ENCODE data around the gene PACSIN3. TPM values are rescaled to one million over a fixed set of nuclear protein-coding genes. Genes with fewer than 3 reads are reported as not detected.

Gene PACSIN3
- total and polyA plus RNA-seq, 2 of the 8 experiments (the other 6 are each of a cell fraction or from before 2014, with no cell fraction given) = 23.8 to 47.2 TPM

- no peak for TF ChIP-seq KDM1A (IDR thresholded peaks at IDR 0.05; ENCODE audit: borderline replicate concordance, low read length)
- TF ChIP-seq SRF (IDR thresholded peaks at IDR 0.05; ENCODE audit: low read depth, low read length) = no peak
- no peak for TF ChIP-seq SIX5 (IDR thresholded peaks at IDR 0.05; ENCODE audit: low read depth, low read length)
- no peak for TF ChIP-seq PHF8 (conservative IDR thresholded peaks at IDR 0.05; ENCODE audit: low read depth, low read length)
- TF ChIP-seq CHD1 (IDR thresholded peaks at IDR 0.05; ENCODE audit: low read depth, low read length) = no peak
- no peak for TF ChIP-seq HDAC6 (IDR thresholded peaks at IDR 0.05; ENCODE audit: low read depth, low read length)
- TF ChIP-seq BACH1 (IDR thresholded peaks at IDR 0.05; ENCODE audit: low read length) = no peak
- TF ChIP-seq NRF1 (IDR thresholded peaks at IDR 0.05; ENCODE audit: low read depth, low read length) = no peak
These were observed 55.7 kb downstream of the PACSIN3 start (continued) for GRCh38 chr11:47130543-47130942.

Small RNA genes within 50 kb of the gene (microRNA-seq; reads per million reads assigned to microRNA genes)
- gene MIR6745 (ENCODE audit: borderline microRNAs expressed in 2 of 2, borderline number of aligned reads in 2 of 2, borderline replicate concordance in 1 of 2) = 0 reads per million in 2 experiments

Small RNA genes within 50 kb of the gene (small RNA-seq; reads per million reads assigned to genes)
- gene MIR6745 (ENCODE audit: insufficient read depth) = not detected

Other genes starting within 250 kb of the PACSIN3 start
- gene CSTPP1, start 249.7 kb downstream of the PACSIN3 start, total RNA-seq (2021; fragmentation: NEBNext Ultra II Directional; extraction: Animal tissue kit (Norgen Biotek cat#: 25700)) = 24.2 and 26.2 TPM in 2 replicates
- 28.7 and 55.1 TPM in 2 replicates for gene CSTPP1, start 249.7 kb downstream of the PACSIN3 start, polyA plus RNA-seq (2011; rRNA removed)
- 50.0 and 50.2 TPM in 2 replicates for gene ARFGAP2, start 9.6 kb downstream of the PACSIN3 start, total RNA-seq (2021; fragmentation: NEBNext Ultra II Directional; extraction: Animal tissue kit (Norgen Biotek cat#: 25700))
- 64.0 and 107 TPM in 2 replicates for gene ARFGAP2, start 9.6 kb downstream of the PACSIN3 start, polyA plus RNA-seq (2011; rRNA removed)
- 65.2 and 70.7 TPM in 2 replicates for gene DDB2, start 28.5 kb upstream of the PACSIN3 start, total RNA-seq (2021; fragmentation: NEBNext Ultra II Directional; extraction: Animal tissue kit (Norgen Biotek cat#: 25700))
- gene DDB2, start 28.5 kb upstream of the PACSIN3 start, polyA plus RNA-seq (2011; rRNA removed) = 97.2 and 112 TPM in 2 replicates
- 17.8 and 18.9 TPM in 2 replicates for gene ACP2, start 62.4 kb upstream of the PACSIN3 start, total RNA-seq (2021; fragmentation: NEBNext Ultra II Directional; extraction: Animal tissue kit (Norgen Biotek cat#: 25700))
- gene ACP2, start 62.4 kb upstream of the PACSIN3 start, polyA plus RNA-seq (2011; rRNA removed) = 19.8 and 24.4 TPM in 2 replicates
- 19.9 and 21.2 TPM in 2 replicates for gene NR1H3, start 71.6 kb upstream of the PACSIN3 start, total RNA-seq (2021; fragmentation: NEBNext Ultra II Directional; extraction: Animal tissue kit (Norgen Biotek cat#: 25700))
- 42.1 and 51.5 TPM in 2 replicates for gene NR1H3, start 71.6 kb upstream of the PACSIN3 start, polyA plus RNA-seq (2011; rRNA removed)
- 43.7 and 45.4 TPM in 2 replicates for gene MADD, start 83.7 kb upstream of the PACSIN3 start, total RNA-seq (2021; fragmentation: NEBNext Ultra II Directional; extraction: Animal tissue kit (Norgen Biotek cat#: 25700))
- 32.5 and 48.3 TPM in 2 replicates for gene MADD, start 83.7 kb upstream of the PACSIN3 start, polyA plus RNA-seq (2011; rRNA removed)
- not detected in 2 replicates for gene MYBPC3, start 166.3 kb upstream of the PACSIN3 start, total RNA-seq (2021; fragmentation: NEBNext Ultra II Directional; extraction: Animal tissue kit (Norgen Biotek cat#: 25700))
- 0.02 and 0.05 TPM in 2 replicates for gene MYBPC3, start 166.3 kb upstream of the PACSIN3 start, polyA plus RNA-seq (2011; rRNA removed)
- gene SPI1, start 192.1 kb upstream of the PACSIN3 start, total RNA-seq (2021; fragmentation: NEBNext Ultra II Directional; extraction: Animal tissue kit (Norgen Biotek cat#: 25700)) = not detected in 2 replicates
- gene SPI1, start 192.1 kb upstream of the PACSIN3 start, polyA plus RNA-seq (2011; rRNA removed) = 0.12 and 0.28 TPM in 2 replicates
- 20.9 and 23.2 TPM in 2 replicates for gene SLC39A13, start 222.2 kb upstream of the PACSIN3 start, total RNA-seq (2021; fragmentation: NEBNext Ultra II Directional; extraction: Animal tissue kit (Norgen Biotek cat#: 25700))
- 30.0 and 42.9 TPM in 2 replicates for gene SLC39A13, start 222.2 kb upstream of the PACSIN3 start, polyA plus RNA-seq (2011; rRNA removed)
- gene PSMC3, start 240.0 kb upstream of the PACSIN3 start, total RNA-seq (2021; fragmentation: NEBNext Ultra II Directional; extraction: Animal tissue kit (Norgen Biotek cat#: 25700)) = 159 and 160 TPM in 2 replicates
- 105 and 114 TPM in 2 replicates for gene PSMC3, start 240.0 kb upstream of the PACSIN3 start, polyA plus RNA-seq (2011; rRNA removed)